Pancreas (tissue), 10 donors: ENCODE results near the gene TAF1. TPM values are rescaled to one million over a fixed set of nuclear protein-coding genes. Genes with fewer than 3 reads are reported as not detected.
"Not testable (repeated sequence)": the region's sequence is repeated elsewhere in the genome, so short reads cannot be mapped to it uniquely, and the experiment has no call there.

ENCODE experiments used
- ATAC-seq, 4 donors: fragments of 200-7000 bp; cut with Tn5 transposase; one replicate each; pipeline versions ENCODE4 v1.8.0 to v1.9.1; 2020; ENCODE audit warnings: mild to moderate bottlenecking in 4 of 4, moderate library complexity in 4 of 4
- DNase-seq, 6 donors: peaks; one replicate each; pipeline ENCODE4 v3.0.0-alpha.2; 2020
- FAIRE-seq: peaks from 2 replicates; lab custom pipeline; 2012; peaks lifted over from hg19 to GRCh38; lab: Jason Lieb, UNC
- H3K27ac ChIP-seq, 4 donors: fragments of 200-600 bp; sonication (generic); 1 replicate in 3 of 4; 2 replicates in 1 of 4; pipeline versions ENCODE4 v1.5.0 to v1.8.0; 2020
- H3K27me3 ChIP-seq, 4 donors: fragments of 200-600 bp; one replicate each; pipeline ENCODE4 v1.8.0; 2021
- H3K36me3 ChIP-seq, 3 donors: fragments of 200-600 bp; sonication (generic) in 1 of 3; one replicate each; pipeline versions ENCODE4 v1.5.0 to v1.8.0; 2020 to 2021
- H3K4me1 ChIP-seq, 3 donors: fragments of 200-600 bp; one replicate each; pipeline ENCODE4 v1.8.0; 2021
- H3K4me3 ChIP-seq, 4 donors: fragments of 200-600 bp; sonication (generic) in 2 of 4; one replicate each; pipeline versions ENCODE4 v1.5.0 to v1.8.0; 2020 to 2021
- H3K9me3 ChIP-seq, 4 donors: fragments of 200-600 bp; one replicate each; pipeline ENCODE4 v1.8.0; 2021
- CTCF ChIP-seq, 4 donors: fragments of 200-600 bp; sonication (generic) in 3 of 4; IDR thresholded peaks; one replicate each; pipeline versions ENCODE4 v1.5.0 to v1.8.0; 2021; ENCODE audit warnings: antibody characterized with exemption in 4 of 4
- WGBS, 2 donors: extraction: QIAGEN DNeasy Blood & Tissue Kit; methylation state at CpG; one replicate each; pipeline ENCODE4 v1.1.7; 2013; 5-methylcytosine and 5-hydroxymethylcytosine counted together
- intact Hi-C, 3 donors: fragments of 100-400 bp; cut with DNase I; formaldehyde crosslinking; loops; one replicate each; pipeline versions ENCODE4 v1.11.1 to v1.14.2; 2022
- polyA plus RNA-seq, 2 donors: library from polyadenylated mRNA; stranded (reverse); fragments of 200-250 nt; gene quantifications; one replicate each; pipeline ENCODE4 v1.2.3, GENCODE V29; 2013
- total RNA-seq, 6 donors: library from RNA; stranded (reverse); fragmentation: NEBNext Ultra II Directional in 4 of 6; extraction: Animal tissue kit (Norgen Biotek cat#: 25700) in 4 of 6; gene quantifications; one replicate each; pipeline versions ENCODE4 v1.2.1 to v1.2.4, GENCODE V29; 2021 to 2023
- donor health status: healthy with polysubstance abuse.
- donor health status: DM: no; HTN: no; CAD: no; lungs with moderate emphysema.
- donor health status: DM: no; HTN: no; CAD: no.
- donor health status: control.
- donor health status: control.
- donor health status: Bipolar disorder and iron deficiency.
- donor health status: DM: yes; HTN: yes; CAD: no.
- donor health status: DM: no; HTN: no; CAD: no.
- donor health status: DM: no; HTN: no; CAD: no.
- donor health status: DM: yes; HTN: yes; CAD: no.

Gene TAF1
- total and polyA plus RNA-seq, 8 donors, result 9.8 to 23.2 (median 16.5) TPM

GRCh38 chrX:71492231-71493065, 126.3 kb downstream of the TAF1 start:
- H3K27ac ChIP-seq, result no peak overlapping the region
- H3K4me3 ChIP-seq, result peak overlapping the region; percentile 12 to 45 (median 28)
- no peaks in the 10 kb centered on the region for H3K36me3 ChIP-seq
- ATAC-seq (peak; percentile 71 to 86 (median 78)), FAIRE-seq (no peak), DNase-seq (peak; percentile 19 to 74 (median 27))
- H3K27me3 ChIP-seq, result no peaks in the 10 kb centered on the region
- TF ChIP-seq CTCF (IDR thresholded peaks at IDR 0.05), result no peak
- no peaks in the 10 kb centered on the region for H3K9me3 ChIP-seq
- intact Hi-C loops, result no loop called here
- no peaks in the 10 kb centered on the region for H3K4me1 ChIP-seq
- WGBS, 2 donors, result 6 to 39% methylated on average over 75 to 76 of the region's 76 CpGs

GRCh38 chrX:71493111-71493613, 127.0 kb downstream of the TAF1 start:
- DNase-seq, result peak in 2 of 6 donors; percentile 2 to 16
- no peak overlapping the region for H3K27ac ChIP-seq
- peak; percentile 14 to 64 (median 30) for ATAC-seq
- no peaks in the 10 kb centered on the region for H3K27me3 ChIP-seq
- 60 to 73% methylated on average over 16 of the region's 16 CpGs for WGBS, 2 donors
- no peaks in the 10 kb centered on the region for H3K4me1 ChIP-seq
- no peaks in the 10 kb centered on the region for H3K36me3 ChIP-seq
- peak overlapping the region in 2 of 4 donors; percentile 35 to 45 for H3K4me3 ChIP-seq
- intact Hi-C loops, result no loop called here
- TF ChIP-seq CTCF (IDR thresholded peaks at IDR 0.05), result no peak
- FAIRE-seq, result no peak
- H3K9me3 ChIP-seq, result no peaks in the 10 kb centered on the region

- H3K36me3 ChIP-seq, H3K9me3 ChIP-seq, DNase-seq, intact Hi-C loops, ATAC-seq, H3K27me3 ChIP-seq, H3K4me1 ChIP-seq, FAIRE-seq, H3K4me3 ChIP-seq, H3K27ac ChIP-seq: not testable (repeated sequence)
- WGBS, 2 donors, result 69% methylated on average over 3 of the region's 3 CpGs
Observed at GRCh38 chrX:71495979-71496378, 129.8 kb downstream of the TAF1 start.

- Histone ChIP-seq H3K36me3 (no peaks in the 10 kb centered on the region), H3K9me3 (no peaks in the 10 kb centered on the region), H3K27me3 (no peaks in the 10 kb centered on the region), H3K27ac (no peak overlapping the region), H3K4me1 (no peaks in the 10 kb centered on the region), H3K4me3 (no peak overlapping the region)
- ATAC-seq, result no peak
- no peak for TF ChIP-seq CTCF (IDR thresholded peaks at IDR 0.05)
- DNase-seq, result no peak
- WGBS, 2 donors, result 84 to 89% methylated on average over 3 of the region's 3 CpGs
- no peak for FAIRE-seq
- intact Hi-C loops, result no loop called here
Observed at GRCh38 chrX:71496476-71496875, 130.3 kb downstream of the TAF1 start.

GRCh38 chrX:71502080-71502479, 135.9 kb downstream of the TAF1 start:
- H3K4me1 ChIP-seq, H3K36me3 ChIP-seq, H3K4me3 ChIP-seq, H3K27ac ChIP-seq, H3K9me3 ChIP-seq, DNase-seq, H3K27me3 ChIP-seq, intact Hi-C loops, ATAC-seq, FAIRE-seq: not testable (repeated sequence)
- WGBS, 2 donors, result 78 to 95% methylated on average over 5 of the region's 5 CpGs

- Histone ChIP-seq H3K4me1 (no peaks in the 10 kb centered on the region), H3K27ac (no peak overlapping the region), H3K4me3 (no peak overlapping the region), H3K9me3 (no peaks in the 10 kb centered on the region), H3K27me3 (peaks cover 0 to 6% (median 2%) of the 10 kb centered on the region in 4 donors), H3K36me3 (no peaks in the 10 kb centered on the region)
- TF ChIP-seq CTCF (IDR thresholded peaks at IDR 0.05), result no peak
- FAIRE-seq (no peak), ATAC-seq (no peak), DNase-seq (no peak)
- intact Hi-C loops, result no loop called here
- 58 to 88% methylated on average over 1 of the region's 1 CpG for WGBS, 2 donors
Observed at GRCh38 chrX:71504346-71504745, 138.2 kb downstream of the TAF1 start.
